Measurements from ENCODE around the gene MEAF6. TPM values are rescaled to one million over a fixed set of nuclear protein-coding genes. Genes with fewer than 3 reads are reported as not detected.

MEAF6 gene
- total and polyA plus RNA-seq, 10 donors, result 39.5 to 69.0 (median 56.2) TPM

DNA sequence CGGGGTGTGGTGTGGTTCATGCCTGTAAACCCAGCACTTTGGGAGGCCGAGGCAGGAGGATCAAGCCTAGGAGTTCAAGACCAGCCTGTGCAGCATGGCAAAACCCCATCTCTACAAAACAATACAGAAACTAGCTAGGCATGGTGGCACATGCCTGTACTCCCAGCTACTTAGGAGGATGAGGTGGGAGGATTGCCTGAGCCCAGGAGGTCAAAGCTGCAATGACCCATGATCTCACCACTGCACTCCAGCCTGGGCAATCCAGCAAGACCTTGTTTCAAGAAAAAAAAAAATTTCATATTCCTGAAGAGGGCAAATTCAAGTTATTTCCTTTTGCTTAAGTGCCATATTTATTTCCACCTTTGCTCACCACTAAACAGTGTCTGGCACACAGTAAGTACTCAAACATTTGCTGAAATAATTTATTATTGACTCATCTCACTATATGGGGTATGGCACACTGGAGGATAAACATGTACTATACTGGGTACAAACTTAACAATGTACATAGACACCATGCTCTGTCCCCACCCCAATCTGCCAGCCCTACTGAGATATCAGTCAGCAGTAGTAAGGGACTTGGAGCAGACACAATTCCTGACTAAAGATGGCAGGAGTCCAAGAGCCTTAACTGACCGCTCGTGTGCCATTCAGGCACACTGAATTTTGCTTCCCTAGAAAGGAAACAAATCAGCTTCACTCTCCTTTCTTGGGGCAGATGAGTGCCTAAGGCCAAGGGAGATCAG, 15.5 kb downstream of the MEAF6 start:
- Histone ChIP-seq H3K27me3 (replicated peaks in 1 of 7) (no peaks in the 10 kb centered on the region), H3K9me3 (no peaks in the 10 kb centered on the region), H3K4me1 (peaks cover 0 to 18% (median 6%) of the 10 kb centered on the region in 6 donors), H3K27ac (peak overlapping the region in 2 of 8 donors; percentile 11 to 43), H3K36me3 (peaks cover 2 to 100% (median 61%) of the 10 kb centered on the region in 6 donors), H3K4me3 (no peak overlapping the region)
- no peak for DNase-seq
- TF ChIP-seq POLR2AphosphoS5 (IDR thresholded peaks at IDR 0.05) (no peak), POLR2A (IDR thresholded peaks at IDR 0.05) (no peak)
- TF ChIP-seq, protein P1, sequence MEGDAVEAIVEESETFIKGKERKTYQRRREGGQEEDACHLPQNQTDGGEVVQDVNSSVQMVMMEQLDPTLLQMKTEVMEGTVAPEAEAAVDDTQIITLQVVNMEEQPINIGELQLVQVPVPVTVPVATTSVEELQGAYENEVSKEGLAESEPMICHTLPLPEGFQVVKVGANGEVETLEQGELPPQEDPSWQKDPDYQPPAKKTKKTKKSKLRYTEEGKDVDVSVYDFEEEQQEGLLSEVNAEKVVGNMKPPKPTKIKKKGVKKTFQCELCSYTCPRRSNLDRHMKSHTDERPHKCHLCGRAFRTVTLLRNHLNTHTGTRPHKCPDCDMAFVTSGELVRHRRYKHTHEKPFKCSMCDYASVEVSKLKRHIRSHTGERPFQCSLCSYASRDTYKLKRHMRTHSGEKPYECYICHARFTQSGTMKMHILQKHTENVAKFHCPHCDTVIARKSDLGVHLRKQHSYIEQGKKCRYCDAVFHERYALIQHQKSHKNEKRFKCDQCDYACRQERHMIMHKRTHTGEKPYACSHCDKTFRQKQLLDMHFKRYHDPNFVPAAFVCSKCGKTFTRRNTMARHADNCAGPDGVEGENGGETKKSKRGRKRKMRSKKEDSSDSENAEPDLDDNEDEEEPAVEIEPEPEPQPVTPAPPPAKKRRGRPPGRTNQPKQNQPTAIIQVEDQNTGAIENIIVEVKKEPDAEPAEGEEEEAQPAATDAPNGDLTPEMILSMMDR (IDR thresholded peaks at IDR 0.05 in 8 of 11, conservative IDR thresholded peaks at IDR 0.05 in 3 of 11), result no peak
- 80 to 89% (median 82%) methylated on average over 4 of the region's 4 CpGs for WGBS, 5 donors
- intact Hi-C loops (cut with DNase I; ENCODE audit: low total_unique reads), result no loop called here

DNA sequence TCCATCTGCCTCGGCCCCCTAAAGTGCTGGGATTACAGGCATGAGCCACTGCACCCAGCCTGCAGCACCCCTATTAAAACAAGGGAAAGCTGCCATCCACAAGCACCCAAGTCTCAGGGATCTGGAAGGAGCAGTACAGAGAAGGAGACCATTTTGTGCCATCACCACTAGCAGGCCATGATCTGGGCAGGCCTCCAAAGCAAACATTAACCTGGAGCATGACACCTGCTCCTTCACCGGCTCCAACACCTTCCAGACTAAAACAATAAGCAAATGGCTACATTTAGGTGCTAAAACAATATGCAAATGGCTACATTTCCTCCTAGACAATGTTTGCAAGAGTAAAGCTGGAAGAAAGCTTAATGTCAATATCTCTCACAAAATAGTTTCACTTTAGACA, 16.7 kb downstream of the MEAF6 start:
- no peaks in the 10 kb centered on the region for H3K27me3 ChIP-seq (replicated peaks in 1 of 7)
- no peak for TF ChIP-seq POLR2A (IDR thresholded peaks at IDR 0.05)
- no peak for TF ChIP-seq POLR2AphosphoS5 (IDR thresholded peaks at IDR 0.05)
- TF ChIP-seq, protein P1 (IDR thresholded peaks at IDR 0.05 in 8 of 11, conservative IDR thresholded peaks at IDR 0.05 in 3 of 11), result no peak
- no peaks in the 10 kb centered on the region for H3K9me3 ChIP-seq
- peaks cover 0 to 18% (median 6%) of the 10 kb centered on the region in 6 donors for H3K4me1 ChIP-seq
- peak overlapping the region in 1 of 8 donors; percentile 18 for H3K27ac ChIP-seq
- no peak overlapping the region for H3K4me3 ChIP-seq
- H3K36me3 ChIP-seq, result peaks cover 2 to 100% (median 68%) of the 10 kb centered on the region in 6 donors
- 89 to 100% (median 96%) methylated on average over 2 of the region's 2 CpGs for WGBS, 5 donors
- DNase-seq, result no peak
- intact Hi-C loops (cut with DNase I; ENCODE audit: low total_unique reads), result no loop called here

DNA sequence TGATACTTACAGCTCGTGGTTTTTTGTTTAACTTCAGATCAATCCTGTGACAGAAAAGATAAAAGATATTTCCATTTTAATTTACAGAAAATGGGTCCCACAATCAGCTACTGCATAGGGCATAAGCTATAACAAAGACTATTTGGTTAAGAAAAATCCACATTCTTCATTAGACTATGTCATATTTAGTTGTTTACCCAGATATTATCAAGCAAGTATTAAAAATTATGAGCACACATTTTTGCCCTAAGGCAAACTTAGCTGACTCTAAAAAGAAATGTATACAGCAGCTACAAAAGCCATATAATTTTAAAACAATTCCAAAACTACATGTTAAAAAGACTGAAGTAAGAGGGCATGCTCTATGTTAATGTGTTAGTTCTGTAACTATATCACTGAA, 18.7 kb downstream of the MEAF6 start:
- WGBS, 5 donors, result 80 to 88% (median 87%) methylated on average over 1 of the region's 1 CpG
- no peaks in the 10 kb centered on the region for H3K27me3 ChIP-seq (replicated peaks in 1 of 7)
- no peaks in the 10 kb centered on the region for H3K9me3 ChIP-seq
- H3K27ac ChIP-seq, result no peak overlapping the region
- intact Hi-C loops (cut with DNase I; ENCODE audit: low total_unique reads), result no loop called here
- peaks cover under 1 to 100% (median 68%) of the 10 kb centered on the region in 6 donors for H3K36me3 ChIP-seq
- no peak for DNase-seq
- H3K4me1 ChIP-seq, result peaks cover 0 to 18% (median 6%) of the 10 kb centered on the region in 6 donors
- H3K4me3 ChIP-seq, result no peak overlapping the region
- no peak for TF ChIP-seq POLR2A (IDR thresholded peaks at IDR 0.05)
- TF ChIP-seq, protein P1 (IDR thresholded peaks at IDR 0.05 in 8 of 11, conservative IDR thresholded peaks at IDR 0.05 in 3 of 11), result no peak
- no peak for TF ChIP-seq POLR2AphosphoS5 (IDR thresholded peaks at IDR 0.05)

DNA sequence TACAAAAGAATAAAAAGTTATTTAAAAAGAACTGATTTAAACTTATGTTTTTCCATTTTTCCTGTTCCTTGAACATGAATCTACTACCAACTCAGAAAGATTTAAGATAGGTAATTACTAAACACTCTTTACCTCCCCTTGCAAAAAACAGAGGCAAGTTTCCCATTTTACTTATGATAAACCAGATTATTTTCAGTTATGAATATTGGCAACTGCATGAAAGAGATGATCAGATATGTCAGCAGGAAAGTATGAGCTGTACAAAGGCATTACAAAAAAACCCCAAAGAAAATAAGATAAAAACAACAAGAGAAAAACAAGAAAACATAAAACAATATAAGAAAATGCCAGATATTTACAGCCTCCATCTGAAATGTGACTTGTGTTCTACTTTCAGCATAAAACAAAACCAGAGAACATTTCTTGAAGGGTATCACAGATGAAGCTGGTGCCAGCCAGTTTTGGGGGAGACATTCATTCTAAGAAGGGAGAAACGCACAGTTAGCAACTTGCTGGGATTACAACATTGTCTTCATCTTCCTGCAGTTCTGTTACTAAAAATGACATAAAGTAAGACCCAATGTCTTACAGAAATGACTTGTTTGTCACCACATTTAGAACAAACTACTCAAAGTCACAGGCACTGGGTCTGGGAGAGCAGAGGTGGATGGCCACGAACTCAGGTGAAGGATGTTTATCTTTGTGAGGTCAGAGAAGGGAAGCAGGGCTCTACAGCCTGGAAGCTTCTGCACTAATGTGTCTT, 21.0 kb downstream of the MEAF6 start:
- H3K4me1 ChIP-seq, result peaks cover 0 to 4% (median under 1%) of the 10 kb centered on the region in 6 donors
- 83 to 89% (median 87%) methylated on average over 2 of the region's 2 CpGs for WGBS, 5 donors
- H3K4me3 ChIP-seq, result no peak overlapping the region
- intact Hi-C loops (cut with DNase I; ENCODE audit: low total_unique reads), result no loop called here
- TF ChIP-seq POLR2A (IDR thresholded peaks at IDR 0.05), result no peak
- TF ChIP-seq, protein P1 (IDR thresholded peaks at IDR 0.05 in 8 of 11, conservative IDR thresholded peaks at IDR 0.05 in 3 of 11), result no peak
- no peak for TF ChIP-seq POLR2AphosphoS5 (IDR thresholded peaks at IDR 0.05)
- no peak overlapping the region for H3K27ac ChIP-seq
- DNase-seq, result no peak
- no peaks in the 10 kb centered on the region for H3K9me3 ChIP-seq
- no peaks in the 10 kb centered on the region for H3K27me3 ChIP-seq (replicated peaks in 1 of 7)
- peaks cover 0 to 100% (median 59%) of the 10 kb centered on the region in 6 donors for H3K36me3 ChIP-seq

All from spleen (tissue), 11 donors.